ENCODE data around the gene JMJD6.

DNA sequence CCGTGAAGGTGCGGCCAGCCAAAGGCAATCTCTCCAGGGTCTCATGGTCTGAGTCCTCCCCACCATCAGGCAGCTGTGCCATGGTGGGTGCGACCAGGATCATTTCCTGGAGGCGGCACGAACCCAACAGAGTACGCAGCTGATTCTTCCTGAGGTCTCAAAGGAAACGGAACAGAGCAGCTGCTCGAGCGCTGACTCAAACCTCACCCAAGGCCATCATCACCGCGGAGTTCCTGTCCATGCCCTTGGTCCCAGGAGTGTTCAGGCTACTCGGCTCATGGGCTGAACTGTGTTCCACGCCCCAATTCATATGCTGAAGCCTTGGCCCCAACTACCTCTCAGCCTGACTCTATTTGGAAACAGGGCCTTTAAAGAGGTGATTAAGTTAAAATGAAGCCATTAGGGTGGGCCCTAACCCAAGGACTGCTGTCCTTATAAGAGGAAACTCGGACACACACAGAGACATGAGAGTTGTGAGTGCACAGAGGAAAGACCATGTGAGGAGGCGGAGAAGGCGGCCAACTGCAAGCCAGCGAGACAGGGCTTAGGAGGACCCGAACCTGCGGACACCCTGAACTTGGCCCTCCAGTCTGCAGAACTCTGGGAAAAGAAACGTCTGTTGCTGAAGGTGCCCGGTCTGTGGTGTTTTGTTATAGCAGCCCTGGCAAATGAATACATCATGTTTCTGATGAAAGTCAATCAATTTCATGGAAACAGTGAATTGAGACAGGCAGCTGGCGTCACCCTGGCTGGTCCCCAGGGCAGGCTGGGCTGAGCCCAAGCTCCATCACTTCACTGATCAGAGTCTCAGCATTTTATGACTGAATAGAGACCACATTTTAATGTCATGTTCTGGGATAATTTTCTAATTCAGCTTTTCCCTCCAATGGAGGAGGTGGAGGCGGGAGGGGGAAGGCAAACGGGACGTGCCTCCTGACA is 29.4 kb downstream of the JMJD6 start:
- TF ChIP-seq, protein P1, sequence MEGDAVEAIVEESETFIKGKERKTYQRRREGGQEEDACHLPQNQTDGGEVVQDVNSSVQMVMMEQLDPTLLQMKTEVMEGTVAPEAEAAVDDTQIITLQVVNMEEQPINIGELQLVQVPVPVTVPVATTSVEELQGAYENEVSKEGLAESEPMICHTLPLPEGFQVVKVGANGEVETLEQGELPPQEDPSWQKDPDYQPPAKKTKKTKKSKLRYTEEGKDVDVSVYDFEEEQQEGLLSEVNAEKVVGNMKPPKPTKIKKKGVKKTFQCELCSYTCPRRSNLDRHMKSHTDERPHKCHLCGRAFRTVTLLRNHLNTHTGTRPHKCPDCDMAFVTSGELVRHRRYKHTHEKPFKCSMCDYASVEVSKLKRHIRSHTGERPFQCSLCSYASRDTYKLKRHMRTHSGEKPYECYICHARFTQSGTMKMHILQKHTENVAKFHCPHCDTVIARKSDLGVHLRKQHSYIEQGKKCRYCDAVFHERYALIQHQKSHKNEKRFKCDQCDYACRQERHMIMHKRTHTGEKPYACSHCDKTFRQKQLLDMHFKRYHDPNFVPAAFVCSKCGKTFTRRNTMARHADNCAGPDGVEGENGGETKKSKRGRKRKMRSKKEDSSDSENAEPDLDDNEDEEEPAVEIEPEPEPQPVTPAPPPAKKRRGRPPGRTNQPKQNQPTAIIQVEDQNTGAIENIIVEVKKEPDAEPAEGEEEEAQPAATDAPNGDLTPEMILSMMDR (IDR thresholded peaks at IDR 0.05 in 2 of 3, conservative IDR thresholded peaks at IDR 0.05 in 1 of 3; ENCODE audit: insufficient read depth in 2 of 3, low read depth in 1 of 3, low read length in 3 of 3), result no peak
- TF ChIP-seq ARID2 (IDR thresholded peaks at IDR 0.05), result no peak
